HCT116 (cell line): Measurements from ENCODE around the gene TNIK. TPM values are rescaled to one million over a fixed set of nuclear protein-coding genes. Genes with fewer than 3 reads are reported as not detected.

Experiments
- ATAC-seq: fragments of 200-7000 bp; cut with Tn5 transposase; 2 replicates; pipeline ENCODE4 v1.9.1; 2020; ENCODE audit warnings: mild to moderate bottlenecking, moderate library complexity
- Bru-seq: library from RNA; stranded (reverse); fragments of 400-500 nt; gene quantifications from one replicate; lab custom pipeline; 2021; lab: Mats Ljungman, UMichigan
- BruChase-seq, 2 experiments: library from RNA; stranded (reverse); fragments of 400-500 nt; gene quantifications; one replicate each; lab custom pipeline; 2021; lab: Mats Ljungman, UMichigan
- BruUV-seq: library from RNA; stranded (reverse); fragments of 400-500 nt; replicated peaks from 2 replicates; lab custom pipeline; 2021; lab: Mats Ljungman, UMichigan
- CTCF ChIA-PET: fragments of 300-600 bp; sonication (Branson Sonifier 250); formaldehyde crosslinking; loops from one replicate; lab custom pipeline; 2021; ENCODE audit warnings: antibody characterized with exemption; lab: Charles Lee
- POLR2A ChIA-PET: fragments of 300-600, 350-600 bp; sonication (Branson Sonifier 250); formaldehyde crosslinking; loops from one replicate; lab custom pipeline; 2021; ENCODE audit warnings: antibody characterized with exemption; lab: Charles Lee
- RAD21 ChIA-PET, 2 experiments: fragments of 300-600 bp; sonication (Branson Sonifier 250); formaldehyde crosslinking; loops; one replicate each; lab custom pipeline; 2023; ENCODE audit warnings: low total read pairs in 2 of 2; ENCODE audit not compliant: uncharacterized antibody in 2 of 2, unreplicated experiment in 2 of 2, low non-redundant PET in 1 of 2; lab: Charles Lee
- DNase-seq: peaks from one replicate; pipeline ENCODE4 v3.0.0-alpha.2; 2010; ENCODE audit warnings: low read depth, low spot score
- H2AFZ ChIP-seq: fragments of 200-600 bp; shearing (Covaris generic), sonication (generic); 2 replicates; pipeline ENCODE4 v1.6.1; 2017; ENCODE audit warnings: low read depth, mixed run types, mixed read lengths, antibody characterized with exemption, low read length; ENCODE audit not compliant: poor library complexity, severe bottlenecking
- H3K27ac ChIP-seq: 2 replicates; pipeline ENCODE4 v1.5.1; 2012; ENCODE audit warnings: low read depth, low read length
- H3K27me3 ChIP-seq: fragments of 200-600 bp; sonication (generic); 2 replicates; pipeline ENCODE4 v1.6.1; 2016; ENCODE audit warnings: mixed run types, low read length, mixed read lengths; ENCODE audit not compliant: insufficient read depth
- H3K36me3 ChIP-seq, 2 experiments: fragments of 200-500 bp in 1 of 2; fragments of 200-600 bp in 1 of 2; sonication (Bioruptor generic) in 1 of 2; sonication (generic) in 1 of 2; 2 replicates each; pipeline versions ENCODE4 v1.5.1 to v1.6.1; 2014 to 2016; ENCODE audit warnings: low read length in 2 of 2, inconsistent platforms in 1 of 2, mixed read lengths in 1 of 2, mixed run types in 1 of 2; ENCODE audit not compliant: insufficient read depth in 2 of 2, control insufficient read depth in 1 of 2
- H3K4me1 ChIP-seq, 2 experiments: fragments of 200-600 bp in 1 of 2; sonication (generic) in 1 of 2; 2 replicates each; pipeline versions ENCODE4 v1.5.1 to v1.6.1; 2012 to 2017; ENCODE audit warnings: low read length in 2 of 2, inconsistent platforms in 1 of 2, mild to moderate bottlenecking in 1 of 2, mixed read lengths in 1 of 2, mixed run types in 1 of 2, moderate library complexity in 1 of 2; ENCODE audit not compliant: insufficient read depth in 2 of 2, control insufficient read depth in 1 of 2
- H3K4me2 ChIP-seq: fragments of 200-600 bp; sonication (generic); 2 replicates; pipeline ENCODE4 v1.6.1; 2017; ENCODE audit warnings: mixed run types, low read length, mixed read lengths
- H3K4me3 ChIP-seq, 2 experiments: fragments of 200-600 bp in 1 of 2; sonication (generic) in 1 of 2; replicated peaks in 1 of 2; 2 replicates each; pipeline ENCODE4 v1.5.1; 2011 to 2016; ENCODE audit warnings: low read length in 2 of 2, control low read depth in 1 of 2, low read depth in 1 of 2, mild to moderate bottlenecking in 1 of 2, mixed read lengths in 1 of 2, mixed run types in 1 of 2
- H3K79me2 ChIP-seq: fragments of 200-600 bp; sonication (generic); 2 replicates; pipeline ENCODE4 v1.6.1; 2017; ENCODE audit warnings: mild to moderate bottlenecking, mixed run types, low read length, moderate library complexity, mixed read lengths; ENCODE audit not compliant: insufficient read depth
- H3K9ac ChIP-seq: fragments of 200-600 bp; sonication (generic); 2 replicates; pipeline ENCODE4 v1.6.1; 2016; ENCODE audit warnings: low read length, mixed read lengths
- H3K9me2 ChIP-seq: fragments of 200-600 bp; sonication (generic), shearing (Covaris generic); 2 replicates; pipeline ENCODE4 v1.6.1; 2017; ENCODE audit warnings: mixed run types, mild to moderate bottlenecking, moderate library complexity; ENCODE audit not compliant: insufficient read depth
- H3K9me3 ChIP-seq, 2 experiments: fragments of 200-500 bp in 1 of 2; fragments of 200-600 bp in 1 of 2; sonication (Bioruptor generic) in 1 of 2; sonication (generic) in 1 of 2; 2 replicates each; pipeline ENCODE4 v1.6.1; 2014 to 2017; ENCODE audit warnings: low read length in 2 of 2, mixed read lengths in 2 of 2, inconsistent platforms in 1 of 2, low read depth in 1 of 2, mild to moderate bottlenecking in 1 of 2, mixed run types in 1 of 2, moderate library complexity in 1 of 2; ENCODE audit not compliant: control insufficient read depth in 1 of 2, insufficient read depth in 1 of 2
- H4K20me1 ChIP-seq: fragments of 200-600 bp; sonication (generic), shearing (Covaris generic); 2 replicates; pipeline ENCODE4 v1.6.1; 2017; ENCODE audit warnings: mixed run types, mild to moderate bottlenecking, moderate library complexity; ENCODE audit not compliant: insufficient read depth
- ATF3 ChIP-seq: IDR thresholded peaks from 2 replicates; pipeline ENCODE4 v1.6.1; 2012
- CEBPB ChIP-seq: IDR thresholded peaks from 2 replicates; pipeline ENCODE4 v1.6.1; 2012; ENCODE audit warnings: low read depth
- CTCF ChIP-seq, 3 experiments: fragments of 200-600 bp in 1 of 3; sonication (generic) in 1 of 3; IDR thresholded peaks in 2 of 3; conservative IDR thresholded peaks in 1 of 3; 2 replicates each; pipeline ENCODE4 v1.5.1; 2012 to 2017; ENCODE audit warnings: low read depth in 2 of 3, low read length in 2 of 3, antibody characterized with exemption in 1 of 3, borderline replicate concordance in 1 of 3, control low read depth in 1 of 3, mild to moderate bottlenecking in 1 of 3, mixed read lengths in 1 of 3, mixed run types in 1 of 3, moderate library complexity in 1 of 3; ENCODE audit not compliant: insufficient read depth in 1 of 3
- EGR1 ChIP-seq: IDR thresholded peaks from 2 replicates; pipeline ENCODE4 v1.6.1; 2012; ENCODE audit warnings: low read depth
- ELF1 ChIP-seq: IDR thresholded peaks from 2 replicates; pipeline ENCODE4 v1.6.1; 2012; ENCODE audit warnings: low read depth, borderline replicate concordance
- EZH2 ChIP-seq: fragments of 200-600 bp; sonication (generic); IDR thresholded peaks from 2 replicates; pipeline ENCODE4 v1.6.1; 2017; ENCODE audit warnings: antibody characterized with exemption, mixed run types
- EZH2phosphoT487 ChIP-seq: fragments of 200-600 bp; IDR thresholded peaks from 2 replicates; pipeline ENCODE4 v1.6.1; 2018; ENCODE audit warnings: antibody characterized with exemption, borderline replicate concordance
- POLR2A ChIP-seq: IDR thresholded peaks from 2 replicates; pipeline ENCODE4 v1.7.0; 2011; ENCODE audit warnings: borderline replicate concordance; ENCODE audit not compliant: insufficient read depth, insufficient read length; ENCODE audit errors: extremely low read depth
- POLR2AphosphoS5 ChIP-seq: IDR thresholded peaks from 2 replicates; pipeline ENCODE4 v1.6.1; 2011; ENCODE audit warnings: mild to moderate bottlenecking, low read depth, low read length, moderate library complexity
- REST ChIP-seq: IDR thresholded peaks from 2 replicates; pipeline ENCODE4 v1.6.1; 2012; ENCODE audit warnings: low read depth
- SIN3A ChIP-seq: IDR thresholded peaks from 2 replicates; pipeline ENCODE4 v1.6.1; 2012; ENCODE audit warnings: low read depth
- SP1 ChIP-seq: IDR thresholded peaks from 2 replicates; pipeline ENCODE4 v1.6.1; 2012; ENCODE audit warnings: low read depth
- TCF7L2 ChIP-seq: IDR thresholded peaks from 2 replicates; pipeline ENCODE4 v1.7.0; 2011; ENCODE audit warnings: borderline replicate concordance, inconsistent platforms; ENCODE audit not compliant: insufficient read depth, insufficient read length; ENCODE audit errors: extremely low read depth
- ZFX ChIP-seq: fragments of 450-650 bp; IDR thresholded peaks from 2 replicates; pipeline ENCODE4 v1.6.1; 2017
- intact Hi-C: fragments of 100-400 bp; cut with micrococcal nuclease; formaldehyde crosslinking; loops from 2 replicates; pipeline ENCODE4 v1.10.0; 2022
- long read RNA-seq: library from polyadenylated mRNA; unstranded; transcript quantifications from one replicate; pipeline ENCODE4 v2.0.0, GENCODE V29; 2021; ENCODE audit not compliant: unreplicated experiment
- polyA plus RNA-seq: library from polyadenylated mRNA; unstranded; fragments of >200 nt; gene quantifications from 2 replicates; pipeline ENCODE4 v1.2.1, GENCODE V29; 2012; ENCODE audit warnings: missing spikeins
- total RNA-seq: library from RNA; stranded (reverse); gene quantifications from one replicate; pipeline ENCODE4 v1.2.1, GENCODE V29; 2021; ENCODE audit not compliant: unreplicated experiment
- TF ChIP-seq, protein P1 (sequence below): IDR thresholded peaks from 2 replicates; pipeline ENCODE4 v1.6.1; 2011; ENCODE audit warnings: mild to moderate bottlenecking, low read length, moderate library complexity; ENCODE audit not compliant: insufficient replicate concordance; ENCODE audit errors: extremely low read depth
- TF ChIP-seq, protein P2 (sequence below): IDR thresholded peaks from 2 replicates; pipeline ENCODE4 v1.6.1; 2012

TNIK gene
- total RNA-seq: 24.1 TPM
- polyA plus RNA-seq: 11.4 and 13.6 TPM in 2 replicates
- Bru-seq, nascent RNA: percentile 78 among the genes with signal in this experiment
- BruChase-seq, experiment 1, labeled RNA remaining after a 6-hour chase: percentile 57 among the genes with signal in this experiment
- BruChase-seq, experiment 2, labeled RNA remaining after a 2-hour chase: percentile 61 among the genes with signal in this experiment
- long read RNA-seq, partial matches to known transcripts: 15 of 24 reads
- long read RNA-seq, other reads (novel, unspliced or antisense): 6 of 24 reads

DNA sequence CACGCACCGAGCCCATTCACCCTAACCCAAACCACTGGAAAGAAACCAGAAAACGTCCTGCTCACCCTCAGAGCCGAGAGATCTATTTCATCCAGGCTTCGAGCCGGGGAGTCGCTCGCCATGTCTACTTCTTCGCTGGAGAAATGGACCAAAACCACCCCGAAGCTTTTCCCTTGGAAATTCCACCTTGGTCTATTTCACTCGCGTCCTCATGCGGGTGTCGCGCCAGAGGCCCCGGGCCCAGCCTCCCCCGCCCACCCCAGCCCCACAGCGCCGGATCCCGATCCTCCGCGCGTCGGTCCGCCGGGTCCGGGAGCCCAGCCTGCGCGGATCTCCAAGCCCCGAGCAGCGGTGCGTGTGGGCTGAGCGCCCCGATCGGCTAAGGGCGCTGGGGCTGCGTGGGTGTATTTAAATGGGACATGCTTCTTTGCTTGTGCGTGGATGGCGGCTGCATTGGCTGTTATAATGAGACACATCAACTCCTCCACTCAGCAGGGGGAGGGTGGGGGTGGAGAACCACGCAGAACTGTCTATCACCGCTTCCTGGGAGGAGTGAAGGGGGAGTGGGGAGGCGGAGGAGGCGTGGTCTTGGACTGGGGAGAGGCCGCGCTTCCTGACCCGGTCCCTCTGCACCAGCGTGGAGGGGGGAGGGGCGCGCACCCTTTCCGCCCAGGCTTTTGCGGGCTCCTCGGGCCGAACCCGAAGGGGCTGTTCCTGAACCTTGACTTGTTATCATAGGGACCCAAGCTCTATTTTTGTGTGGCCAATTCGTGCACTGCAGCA, at the start of gene TNIK:
Gene TNIK (minus strand): TSS at position 464 of the 783 bp plus-strand sequence. CDS start 342 bp downstream, at position 122.
- POLR2A ChIA-PET: interaction anchor here (0.6 to 1.8 kb wide), 3 partner anchors 9 to 105 kb away, joined by 3 to 7 read pairs (median 5); no protein-coding TSS in a partner anchor
- CTCF ChIA-PET: no interaction called here
- peak within 1 kb of the TSS; percentile 71 to 82 for H3K4me3 ChIP-seq
- H3K27ac ChIP-seq: peak within 1 kb of the TSS; percentile 71
- peak within 1 kb of the TSS; percentile 92 for H3K4me2 ChIP-seq
- peak; percentile 90 for ATAC-seq
- TF ChIP-seq POLR2A: peak; percentile 25
- TF ChIP-seq EZH2phosphoT487: no peak
- TF ChIP-seq, protein P1, sequence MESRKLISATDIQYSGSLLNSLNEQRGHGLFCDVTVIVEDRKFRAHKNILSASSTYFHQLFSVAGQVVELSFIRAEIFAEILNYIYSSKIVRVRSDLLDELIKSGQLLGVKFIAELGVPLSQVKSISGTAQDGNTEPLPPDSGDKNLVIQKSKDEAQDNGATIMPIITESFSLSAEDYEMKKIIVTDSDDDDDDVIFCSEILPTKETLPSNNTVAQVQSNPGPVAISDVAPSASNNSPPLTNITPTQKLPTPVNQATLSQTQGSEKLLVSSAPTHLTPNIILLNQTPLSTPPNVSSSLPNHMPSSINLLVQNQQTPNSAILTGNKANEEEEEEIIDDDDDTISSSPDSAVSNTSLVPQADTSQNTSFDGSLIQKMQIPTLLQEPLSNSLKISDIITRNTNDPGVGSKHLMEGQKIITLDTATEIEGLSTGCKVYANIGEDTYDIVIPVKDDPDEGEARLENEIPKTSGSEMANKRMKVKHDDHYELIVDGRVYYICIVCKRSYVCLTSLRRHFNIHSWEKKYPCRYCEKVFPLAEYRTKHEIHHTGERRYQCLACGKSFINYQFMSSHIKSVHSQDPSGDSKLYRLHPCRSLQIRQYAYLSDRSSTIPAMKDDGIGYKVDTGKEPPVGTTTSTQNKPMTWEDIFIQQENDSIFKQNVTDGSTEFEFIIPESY: no peak
- peak; percentile 69; the same call in 1 of the 2 replicates for TF ChIP-seq SP1
- no peak; the same call in 1 of the 2 replicates for TF ChIP-seq SIN3A
- TF ChIP-seq ATF3: no peak
- TF ChIP-seq ELF1: no peak
- TF ChIP-seq POLR2AphosphoS5: peak; percentile 65
- TF ChIP-seq ZFX: no peak
- TF ChIP-seq, protein P2, sequence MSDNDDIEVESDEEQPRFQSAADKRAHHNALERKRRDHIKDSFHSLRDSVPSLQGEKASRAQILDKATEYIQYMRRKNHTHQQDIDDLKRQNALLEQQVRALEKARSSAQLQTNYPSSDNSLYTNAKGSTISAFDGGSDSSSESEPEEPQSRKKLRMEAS: peak; percentile 78
- TF ChIP-seq EGR1: peak; percentile 92
- TF ChIP-seq EZH2: no peak
- peak in 2 of 3 experiments; percentile 16 to 54; a peak in 2 of 6 replicates for TF ChIP-seq CTCF (IDR thresholded peaks at IDR 0.05 in 2 of 3, conservative IDR thresholded peaks at IDR 0.05 in 1 of 3; ENCODE audit: borderline replicate concordance in 1 of 3, insufficient read depth in 1 of 3, low read depth in 2 of 3, low read length in 2 of 3)
- no peak for TF ChIP-seq CEBPB
- peak; percentile 34 for TF ChIP-seq TCF7L2
- TF ChIP-seq REST: no peak
- no TSS peak for BruUV-seq
- H3K4me1 ChIP-seq: peaks cover 12 to 30% of the 10 kb centered on the region in 2 experiments; a peak in 3 of 4 replicates
- no peaks in the 10 kb centered on the region for H3K79me2 ChIP-seq
- intact Hi-C loops: loop anchor here (1.0 to 5.0 kb wide), 2 partner anchors 106 to 273 kb away; no protein-coding TSS in a partner anchor
- H3K36me3 ChIP-seq: no peaks in the 10 kb centered on the region
- peak within 1 kb of the TSS; percentile 57 for H3K9ac ChIP-seq
- H3K9me2 ChIP-seq: no peaks in the 10 kb centered on the region
- no peaks in the 10 kb centered on the region for H3K9me3 ChIP-seq
- DNase-seq: peak; percentile 81
- no peaks in the 10 kb centered on the region for H3K27me3 ChIP-seq
- H2AFZ ChIP-seq: peak within 1 kb of the TSS; percentile 71
- H4K20me1 ChIP-seq: no peaks in the 10 kb centered on the region
- RAD21 ChIA-PET: interaction anchor here in 1 of 2 experiments (0.7 kb wide), 1 partner anchor 202 kb away, joined by 4 read pairs; no protein-coding TSS in a partner anchor
